Gastroesophageal sphincter (tissue), 3 donors: ENCODE data around the gene FDX1.

ENCODE experiments used
- EP300 ChIP-seq: sonication (generic); formaldehyde crosslinking; IDR thresholded peaks from one replicate; pipeline ENCODE4 v1.6.1; 2017; ENCODE audit warnings: antibody characterized with exemption, mild to moderate bottlenecking
- POLR2A ChIP-seq, 2 donors: fragments of 450-650 bp; IDR thresholded peaks; one replicate each; pipeline ENCODE4 v1.6.1; 2017; ENCODE audit warnings: antibody characterized with exemption in 2 of 2, mild to moderate bottlenecking in 2 of 2, moderate library complexity in 1 of 2
- POLR2AphosphoS5 ChIP-seq: sonication (generic); formaldehyde crosslinking; IDR thresholded peaks from one replicate; pipeline ENCODE4 v1.6.1; 2017; ENCODE audit warnings: antibody characterized with exemption
- TF ChIP-seq, protein P1 (sequence below), 4 experiments: fragments of 200-600 bp in 2 of 4; fragments of 450-650 bp in 2 of 4; sonication (generic) in 1 of 4; IDR thresholded peaks; one replicate each; pipeline ENCODE4 v1.5.1; 2017 to 2019; ENCODE audit warnings: antibody characterized with exemption in 4 of 4, mild to moderate bottlenecking in 2 of 4, moderate library complexity in 2 of 4

DNA sequence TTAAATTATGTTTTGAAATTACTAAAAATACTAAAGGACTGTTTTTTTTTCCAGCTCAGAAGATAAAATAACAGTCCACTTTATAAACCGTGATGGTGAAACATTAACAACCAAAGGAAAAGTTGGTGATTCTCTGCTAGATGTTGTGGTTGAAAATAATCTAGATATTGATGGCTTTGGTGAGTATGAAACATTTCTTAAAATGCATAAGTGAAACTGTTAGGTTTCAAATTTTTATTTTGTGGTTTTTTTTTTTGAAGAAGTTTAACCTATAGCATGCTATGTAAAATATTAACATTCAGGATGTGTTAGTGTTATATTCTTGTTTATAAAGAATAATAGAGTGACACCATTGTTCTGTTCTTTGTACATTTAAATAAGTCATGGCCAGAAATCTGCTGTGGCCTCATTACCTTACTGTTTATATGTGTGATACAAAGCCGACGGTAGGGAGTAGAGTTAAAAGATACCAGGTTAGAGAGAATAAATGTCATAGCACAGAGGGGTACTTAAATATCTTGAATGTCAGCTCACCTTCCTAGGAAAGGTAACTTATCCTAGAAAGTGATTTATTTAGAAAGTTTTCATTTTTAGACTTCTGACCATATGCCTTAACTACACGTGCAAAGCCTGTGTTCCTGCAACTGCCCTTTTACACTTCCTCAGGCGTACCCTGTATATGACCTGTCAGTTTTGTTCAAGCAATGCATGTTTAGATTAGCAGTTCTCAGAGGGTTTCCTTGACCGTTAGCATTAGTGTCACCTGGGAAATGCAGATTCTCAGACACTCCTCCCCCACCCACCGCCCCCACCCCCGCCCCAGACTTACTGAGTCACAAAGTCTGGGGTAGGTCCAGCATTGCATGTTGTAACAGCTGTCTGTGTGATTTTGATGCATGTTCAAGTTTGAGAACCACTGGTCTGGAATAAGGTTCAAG is 6.3 kb downstream of the FDX1 start:
- TF ChIP-seq EP300 (no peak), POLR2A (IDR thresholded peaks at IDR 0.05) (no peak), POLR2AphosphoS5 (no peak)
- TF ChIP-seq, protein P1, sequence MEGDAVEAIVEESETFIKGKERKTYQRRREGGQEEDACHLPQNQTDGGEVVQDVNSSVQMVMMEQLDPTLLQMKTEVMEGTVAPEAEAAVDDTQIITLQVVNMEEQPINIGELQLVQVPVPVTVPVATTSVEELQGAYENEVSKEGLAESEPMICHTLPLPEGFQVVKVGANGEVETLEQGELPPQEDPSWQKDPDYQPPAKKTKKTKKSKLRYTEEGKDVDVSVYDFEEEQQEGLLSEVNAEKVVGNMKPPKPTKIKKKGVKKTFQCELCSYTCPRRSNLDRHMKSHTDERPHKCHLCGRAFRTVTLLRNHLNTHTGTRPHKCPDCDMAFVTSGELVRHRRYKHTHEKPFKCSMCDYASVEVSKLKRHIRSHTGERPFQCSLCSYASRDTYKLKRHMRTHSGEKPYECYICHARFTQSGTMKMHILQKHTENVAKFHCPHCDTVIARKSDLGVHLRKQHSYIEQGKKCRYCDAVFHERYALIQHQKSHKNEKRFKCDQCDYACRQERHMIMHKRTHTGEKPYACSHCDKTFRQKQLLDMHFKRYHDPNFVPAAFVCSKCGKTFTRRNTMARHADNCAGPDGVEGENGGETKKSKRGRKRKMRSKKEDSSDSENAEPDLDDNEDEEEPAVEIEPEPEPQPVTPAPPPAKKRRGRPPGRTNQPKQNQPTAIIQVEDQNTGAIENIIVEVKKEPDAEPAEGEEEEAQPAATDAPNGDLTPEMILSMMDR (IDR thresholded peaks at IDR 0.05), result no peak
